Measurements from ENCODE around the gene RIMS1.
"Not testable (repeated sequence)": the region's sequence is repeated elsewhere in the genome, so short reads cannot be mapped to it uniquely, and the experiment has no call there.

Gene RIMS1

GRCh38 chr6:71982389-71982788 lies 96.0 kb downstream of the RIMS1 start:
- no peak for DNase-seq (ENCODE audit: low read depth in 2 of 2)

DNA sequence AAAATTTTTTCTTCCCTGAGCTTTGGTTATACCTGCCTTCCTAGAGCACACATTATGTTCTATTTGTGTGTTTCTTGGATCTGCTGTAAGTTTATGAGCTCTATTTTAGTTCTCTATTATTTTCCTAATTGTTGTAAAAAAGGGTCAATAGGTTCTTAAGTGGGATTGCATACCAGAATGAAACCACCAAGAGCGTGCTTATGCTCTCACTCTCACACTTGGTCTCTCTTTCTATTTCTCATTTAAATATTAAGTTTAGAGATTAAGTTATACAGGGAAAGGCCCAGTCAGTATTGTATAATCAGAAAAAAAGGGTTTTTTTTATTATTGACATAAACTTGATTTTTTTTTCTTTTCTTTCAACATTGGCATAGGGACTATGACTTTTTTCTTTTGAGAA lies 96.8 kb downstream of the RIMS1 start:
- no peak for DNase-seq (ENCODE audit: low read depth in 2 of 2)

DNA sequence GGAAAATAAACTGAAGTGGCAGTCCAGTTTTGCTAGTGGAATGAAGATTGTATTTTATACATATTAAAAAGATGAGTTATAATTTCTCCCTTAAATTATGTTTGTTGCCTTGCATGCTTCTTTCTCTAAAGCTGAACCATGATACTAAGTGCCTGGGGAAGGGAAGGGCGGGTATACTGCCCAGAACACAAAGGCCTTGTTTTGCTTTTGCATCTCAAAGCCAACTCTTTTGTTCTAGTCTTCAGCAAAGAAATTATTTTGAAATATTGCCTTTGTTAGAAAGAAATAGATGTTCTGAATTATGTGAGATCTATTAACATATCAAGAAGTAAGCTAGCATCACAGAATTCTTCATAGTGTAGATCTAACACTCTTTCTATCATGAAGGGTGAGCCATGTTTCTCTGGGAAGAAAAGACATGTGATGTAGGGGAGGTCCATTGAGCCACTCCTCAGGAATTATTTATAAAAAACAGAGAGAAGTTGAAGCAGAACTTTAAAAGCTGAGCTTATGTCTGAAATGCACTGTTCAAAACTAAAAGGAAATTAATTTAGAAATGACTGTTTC lies 108.4 kb downstream of the RIMS1 start:
- no peak for DNase-seq (ENCODE audit: low read depth in 2 of 2)

- no peak for DNase-seq (ENCODE audit: low read depth in 2 of 2)
Observed at GRCh38 chr6:71997341-71997740, 111.0 kb downstream of the RIMS1 start.

DNA sequence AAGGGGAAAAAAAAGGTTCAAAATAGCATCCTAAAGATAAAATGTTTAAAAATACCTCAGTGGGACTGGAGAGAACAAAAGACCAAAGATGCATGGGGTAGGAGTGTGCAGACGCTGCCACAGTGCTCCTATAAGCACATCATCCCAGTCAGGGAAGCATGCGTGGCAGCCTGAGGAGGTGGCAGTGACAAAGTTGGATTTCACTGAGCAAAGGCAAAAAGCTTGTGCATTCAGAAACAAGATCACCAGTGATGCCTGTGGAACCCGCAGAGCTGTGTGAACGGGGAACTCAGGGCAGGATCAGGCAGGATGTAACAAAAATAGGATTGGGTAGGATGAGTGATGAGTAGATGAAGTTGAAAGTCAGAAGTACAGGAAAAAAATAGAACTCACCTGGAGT lies 116.1 kb downstream of the RIMS1 start:
- DNase-seq (ENCODE audit: low read depth in 2 of 2) = no peak

DNA sequence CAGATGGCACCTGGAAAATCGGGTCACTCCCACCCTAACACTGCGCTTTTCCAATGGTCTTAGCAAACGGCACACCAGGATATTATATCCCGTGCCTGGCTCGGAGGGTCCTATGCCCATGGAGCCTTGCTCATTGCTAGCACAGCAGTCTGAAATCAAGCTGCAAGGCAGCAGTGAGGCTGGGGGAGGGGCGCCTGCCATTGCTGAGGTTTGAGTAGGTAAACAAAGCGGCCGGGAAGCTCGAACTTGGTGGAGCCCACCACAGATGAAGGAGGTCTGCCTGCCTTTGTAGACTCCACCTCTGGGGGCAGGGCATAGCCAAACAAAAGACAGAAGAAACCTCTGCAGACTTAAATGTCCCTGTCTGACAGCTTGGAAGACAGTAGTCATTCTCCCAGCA lies 120.2 kb downstream of the RIMS1 start:
- not testable (repeated sequence) for DNase-seq (ENCODE audit: low read depth in 2 of 2)

GRCh38 chr6:72022830-72023229 lies 136.5 kb downstream of the RIMS1 start:
- DNase-seq (ENCODE audit: low read depth in 2 of 2) = no peak

DNA sequence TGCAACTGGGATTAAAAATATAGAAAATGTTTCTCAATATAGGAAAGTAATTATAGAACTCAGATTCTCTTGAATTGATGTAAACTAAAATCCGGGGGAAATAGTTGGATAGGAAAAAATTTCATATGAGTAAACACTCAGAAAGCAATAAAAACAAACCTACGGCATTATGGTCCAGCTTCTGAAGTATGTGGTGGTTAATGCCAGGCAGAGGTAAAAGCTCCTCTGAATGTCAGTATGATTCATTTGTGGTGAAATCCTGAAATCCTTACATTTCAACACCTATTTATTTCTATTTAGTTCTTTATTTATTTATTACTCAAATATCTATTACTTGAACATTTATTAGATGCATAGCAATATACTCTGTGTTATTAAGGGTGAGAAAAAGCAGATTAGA lies 145.1 kb downstream of the RIMS1 start:
- DNase-seq (ENCODE audit: low read depth in 2 of 2) = no peak

DNA sequence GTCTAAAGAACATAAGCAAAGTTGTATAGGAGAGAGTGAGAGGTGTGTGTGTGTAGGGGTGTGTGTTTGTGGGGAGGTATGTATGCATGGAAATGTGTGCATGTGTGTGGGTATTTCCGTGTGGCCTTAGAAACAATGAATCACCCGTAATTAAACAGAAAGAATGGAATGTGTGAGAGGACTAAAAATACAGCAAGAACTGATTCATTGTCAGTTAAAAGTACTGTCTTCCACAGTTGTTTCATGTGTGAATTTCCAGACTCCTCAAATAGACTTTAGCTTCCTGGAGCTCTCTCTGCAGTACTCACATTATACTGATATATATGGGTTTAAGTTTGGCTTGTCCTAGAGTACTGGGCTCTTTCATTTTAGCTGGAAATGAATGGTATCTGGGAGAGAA lies 145.7 kb downstream of the RIMS1 start:
- DNase-seq (ENCODE audit: low read depth in 2 of 2) = no peak

- DNase-seq (ENCODE audit: low read depth in 2 of 2) = no peak
Observed at GRCh38 chr6:72035486-72035885, 149.1 kb downstream of the RIMS1 start.

GRCh38 chr6:72035966-72036365 lies 149.6 kb downstream of the RIMS1 start:
- DNase-seq (ENCODE audit: low read depth in 2 of 2) = no peak

GRCh38 chr6:72037006-72037405 lies 150.7 kb downstream of the RIMS1 start:
- DNase-seq (ENCODE audit: low read depth in 2 of 2) = no peak

DNA sequence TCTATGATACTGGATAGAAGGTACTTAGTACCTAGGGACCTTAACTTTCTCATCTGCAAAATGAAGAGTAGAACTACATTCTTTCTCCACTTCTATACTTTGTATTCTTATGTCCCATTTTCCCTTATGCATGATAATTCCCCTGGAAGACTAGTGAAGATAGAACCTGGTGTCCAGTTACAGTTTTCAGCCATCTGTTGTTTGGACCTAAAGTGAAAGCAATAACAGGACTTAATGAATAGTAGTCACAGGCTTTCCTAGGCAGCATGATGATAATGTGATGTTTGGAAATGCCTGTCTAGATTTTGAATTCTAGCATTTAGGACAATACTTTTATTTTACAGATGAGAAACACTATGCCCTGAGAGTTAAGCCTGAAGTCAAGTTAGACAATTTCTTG lies 153.8 kb downstream of the RIMS1 start:
- no peak for DNase-seq (ENCODE audit: low read depth in 2 of 2)

GRCh38 chr6:72042088-72042487 lies 155.7 kb downstream of the RIMS1 start:
- DNase-seq (ENCODE audit: low read depth in 2 of 2) = no peak

DNA sequence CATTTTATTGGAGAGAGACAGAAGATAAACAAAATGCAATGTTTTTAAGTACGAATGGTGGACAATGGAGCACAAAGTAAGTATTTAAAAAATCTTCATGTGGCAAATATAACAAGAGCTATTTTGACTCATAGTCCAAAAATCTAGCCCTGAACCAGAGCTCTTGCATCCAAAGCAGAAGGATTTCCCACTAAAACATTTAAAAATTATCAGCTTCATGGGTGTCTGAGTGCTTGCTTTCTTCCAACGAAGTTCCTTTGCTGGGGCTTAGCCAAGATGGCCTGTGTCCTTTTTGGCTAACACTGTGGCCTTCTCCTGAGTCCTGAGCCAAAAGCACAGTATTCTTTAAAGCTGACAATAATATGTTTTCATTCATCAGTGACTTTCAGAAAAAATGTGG lies 161.7 kb downstream of the RIMS1 start:
- DNase-seq (ENCODE audit: low read depth in 2 of 2) = no peak

- DNase-seq (ENCODE audit: low read depth in 2 of 2) = no peak
Observed at GRCh38 chr6:72049376-72049775, 163.0 kb downstream of the RIMS1 start.

DNA sequence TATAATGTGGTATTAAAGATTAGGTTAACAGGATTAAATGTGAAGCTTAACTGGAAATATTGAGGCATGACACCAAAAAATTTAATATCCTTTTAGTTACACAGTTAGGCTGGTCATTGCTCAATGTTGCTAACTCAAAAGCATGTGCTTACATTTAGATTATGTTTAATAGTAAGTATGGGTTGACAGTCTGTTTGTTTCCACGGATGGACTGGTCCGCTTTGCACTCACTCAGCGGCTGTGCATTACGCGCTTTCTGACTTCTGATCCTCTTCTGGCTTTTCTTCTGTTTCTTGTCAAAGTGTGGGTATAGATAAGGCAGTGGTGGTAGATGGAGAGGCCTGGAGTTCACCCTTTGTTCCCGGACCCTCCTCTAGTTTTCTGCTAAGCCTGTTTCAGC lies 174.9 kb downstream of the RIMS1 start:
- DNase-seq (ENCODE audit: low read depth in 2 of 2) = no peak

DNA sequence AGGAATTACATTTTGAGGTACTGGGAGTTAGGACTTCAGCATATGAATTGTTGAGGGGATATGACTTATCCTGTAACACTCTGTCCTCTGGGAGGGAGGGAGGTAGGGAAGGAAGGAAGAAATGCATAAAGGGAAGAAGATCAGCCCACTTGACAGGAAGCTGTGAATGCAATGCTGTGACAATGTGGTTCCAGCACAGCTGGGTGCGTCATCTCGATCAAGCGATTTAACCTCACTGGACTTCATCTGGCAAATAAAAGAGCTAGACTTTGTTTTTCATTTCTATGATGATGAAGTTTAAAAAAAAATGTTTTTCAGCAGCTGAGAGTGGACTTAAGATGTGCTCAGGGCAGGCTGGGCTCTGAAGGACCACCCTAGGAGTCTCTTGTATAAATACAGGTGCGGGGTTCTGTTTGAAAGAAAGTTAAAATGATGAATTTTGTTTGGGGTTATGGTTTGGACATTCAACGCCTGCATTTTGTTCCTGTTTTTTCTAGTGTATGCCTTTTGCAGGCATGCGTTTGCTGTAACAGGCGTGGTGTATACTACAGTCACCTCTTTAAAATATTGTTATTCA lies 178.1 kb downstream of the RIMS1 start:
- DNase-seq (ENCODE audit: low read depth in 2 of 2) = no peak

DNA sequence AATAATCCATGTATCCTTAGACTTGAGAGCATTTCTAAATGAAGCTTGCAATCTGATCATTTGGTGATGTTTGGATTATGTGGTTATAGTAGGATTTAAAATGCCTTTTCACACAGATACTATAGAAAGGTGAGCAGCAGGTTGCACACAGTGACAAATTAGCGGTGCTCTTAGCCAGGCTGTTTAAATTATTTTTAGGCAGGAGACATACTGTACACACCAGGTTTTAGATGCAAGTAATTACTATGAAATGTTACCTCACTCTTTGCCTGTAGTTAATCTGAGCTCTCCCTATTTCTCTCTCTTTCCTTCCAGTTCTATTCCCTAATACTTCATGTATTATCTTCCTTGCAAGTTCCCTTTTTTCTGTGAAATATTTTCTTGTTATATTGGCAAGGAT lies 191.7 kb downstream of the RIMS1 start:
- DNase-seq (ENCODE audit: low read depth in 2 of 2) = no peak

DNA sequence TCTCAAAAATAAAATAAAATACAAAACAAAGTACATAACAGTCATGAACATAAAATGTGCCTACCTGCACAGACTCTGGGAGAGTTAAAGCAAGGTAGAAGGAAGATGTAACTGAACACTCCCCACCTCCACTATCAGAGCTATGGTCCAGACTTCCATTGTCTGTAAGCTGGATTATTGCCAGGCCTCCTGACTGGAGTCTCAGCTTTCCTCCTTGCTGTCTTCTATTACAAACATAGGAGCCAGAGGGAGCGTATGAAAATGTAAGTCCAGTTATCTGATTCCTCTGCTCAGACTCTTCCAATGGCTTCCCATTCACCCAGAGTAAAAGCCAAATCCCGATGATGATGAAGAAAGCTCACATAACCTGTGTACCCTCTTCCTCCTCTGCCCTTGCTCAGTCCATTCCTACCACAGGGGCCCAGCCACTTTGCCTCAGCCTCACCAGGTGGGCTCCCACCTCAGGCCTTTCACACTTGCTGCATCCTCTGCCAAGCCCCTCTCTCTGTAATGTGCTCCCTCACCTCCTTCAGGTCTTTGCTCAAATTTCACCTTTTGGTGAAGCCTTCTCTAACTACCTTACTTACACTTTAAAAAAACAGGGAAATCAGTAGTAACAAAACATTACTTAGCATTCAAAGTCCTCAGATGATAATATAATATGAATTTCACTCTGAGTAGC lies 194.1 kb downstream of the RIMS1 start:
- no peak for DNase-seq (ENCODE audit: low read depth in 2 of 2)

- DNase-seq (ENCODE audit: low read depth in 2 of 2) = no peak
Observed at GRCh38 chr6:72081871-72082270, 195.5 kb downstream of the RIMS1 start.

GRCh38 chr6:72083976-72084375 lies 197.6 kb downstream of the RIMS1 start:
- no peak for DNase-seq (ENCODE audit: low read depth in 2 of 2)

- DNase-seq (ENCODE audit: low read depth in 2 of 2) = no peak
Observed at GRCh38 chr6:72084992-72085569, 198.7 kb downstream of the RIMS1 start.
